GM12875 (cell line): ENCODE measurements around the gene AAMDC.

ENCODE experiments used
- H3K4me3 ChIP-seq: one replicate; pipeline ENCODE4 v1.5.1; 2011; ENCODE audit warnings: low read depth, low read length, control low read depth
- CTCF ChIP-seq: IDR thresholded peaks from 2 replicates; pipeline ENCODE4 v1.5.1; 2011; ENCODE audit warnings: low read depth, mild to moderate bottlenecking, control low read depth, inconsistent platforms, low read length, moderate library complexity, borderline replicate concordance; ENCODE audit not compliant: insufficient read depth

Gene AAMDC

GRCh38 chr11:77820565-77821348, at the start of gene AAMDC, which contains the start of gene RSF1:
TSS of gene AAMDC (plus strand) at chr11:77821144. CDS start at chr11:77842497, 21,353 bp downstream.
TSS of gene RSF1 (minus strand) at chr11:77820722. CDS start at chr11:77820714, 8 bp downstream.
- peak within 1 kb of the TSS; percentile 93 for H3K4me3 ChIP-seq
- TF ChIP-seq CTCF: peak; percentile 86

GRCh38 chr11:77775936-77776335, 45.0 kb upstream of the AAMDC start:
- no peak for TF ChIP-seq CTCF

GRCh38 chr11:77776455-77776854, 44.5 kb upstream of the AAMDC start:
- no peak overlapping the region for H3K4me3 ChIP-seq

More at GRCh38 chr11:77775936-77776335, 45.0 kb upstream of the AAMDC start:
- H3K4me3 ChIP-seq: no peak overlapping the region

GRCh38 chr11:77778118-77778517, 42.8 kb upstream of the AAMDC start:
- TF ChIP-seq CTCF: no peak
- H3K4me3 ChIP-seq: no peak overlapping the region

More at GRCh38 chr11:77776455-77776854, 44.5 kb upstream of the AAMDC start:
- TF ChIP-seq CTCF: no peak

GRCh38 chr11:77778549-77778948, 42.4 kb upstream of the AAMDC start:
- H3K4me3 ChIP-seq: no peak overlapping the region
- TF ChIP-seq CTCF: no peak

GRCh38 chr11:77779935-77780334, 41.0 kb upstream of the AAMDC start:
- TF ChIP-seq CTCF: no peak
- H3K4me3 ChIP-seq: no peak overlapping the region

GRCh38 chr11:77783025-77783424, 37.9 kb upstream of the AAMDC start:
- no peak for TF ChIP-seq CTCF

More at GRCh38 chr11:77783025-77783424, 37.9 kb upstream of the AAMDC start:
- no peak overlapping the region for H3K4me3 ChIP-seq
